Fibroblast of lung (primary cell): Measurements from ENCODE around the gene KCNG2. TPM values are rescaled to one million over a fixed set of nuclear protein-coding genes. Genes with fewer than 3 reads are reported as not detected.

Source experiments
- DNase-seq, 2 donors: peaks; one replicate each; pipeline versions ENCODE4 v3.0.0 to v3.0.0-alpha.2; 2010; ENCODE audit warnings: low read depth in 2 of 2
- H2AFZ ChIP-seq: 2 replicates; pipeline ENCODE4 v1.5.1; 2012; ENCODE audit warnings: low read length, control low read depth, inconsistent platforms
- H3K27ac ChIP-seq: 2 replicates; pipeline ENCODE4 v1.5.1; 2011; ENCODE audit warnings: low read length, control low read depth; ENCODE audit not compliant: insufficient read depth
- H3K27me3 ChIP-seq: 2 replicates; pipeline ENCODE4 v1.5.1; 2011; ENCODE audit warnings: mild to moderate bottlenecking, low read length; ENCODE audit not compliant: control insufficient read depth, insufficient read depth
- H3K36me3 ChIP-seq: 2 replicates; pipeline ENCODE4 v1.5.1; 2011; ENCODE audit warnings: low read length; ENCODE audit not compliant: control insufficient read depth, insufficient read depth
- H3K4me1 ChIP-seq: 2 replicates; pipeline ENCODE4 v1.5.1; 2011; ENCODE audit warnings: low read length; ENCODE audit not compliant: control insufficient read depth, insufficient read depth; ENCODE audit errors: extremely low read depth
- H3K4me2 ChIP-seq: 2 replicates; pipeline ENCODE4 v1.5.1; 2011; ENCODE audit warnings: low read length, control low read depth; ENCODE audit not compliant: insufficient read depth; ENCODE audit errors: extremely low read depth
- H3K4me3 ChIP-seq, 4 experiments: fragments of 200-600 bp in 1 of 4; sonication (generic) in 1 of 4; replicated peaks in 1 of 4; 2 replicates each; pipeline ENCODE4 v1.5.1; 2011 to 2016; ENCODE audit warnings: low read length in 4 of 4, low read depth in 3 of 4, mild to moderate bottlenecking in 3 of 4, control low read depth in 2 of 4, inconsistent platforms in 1 of 4, mixed read lengths in 1 of 4; ENCODE audit not compliant: insufficient read depth in 1 of 4; ENCODE audit errors: control extremely low read depth in 1 of 4
- H3K79me2 ChIP-seq: 2 replicates; pipeline ENCODE4 v1.5.1; 2012; ENCODE audit warnings: mild to moderate bottlenecking, low read length, inconsistent platforms; ENCODE audit not compliant: control insufficient read depth, insufficient read depth
- H3K9ac ChIP-seq: 2 replicates; pipeline ENCODE4 v1.5.1; 2011; ENCODE audit warnings: mild to moderate bottlenecking, low read length, control low read depth; ENCODE audit not compliant: insufficient read depth
- H3K9me3 ChIP-seq: 2 replicates; pipeline ENCODE4 v1.5.1; 2012; ENCODE audit warnings: low read depth, low read length; ENCODE audit not compliant: control insufficient read depth, insufficient read depth
- H4K20me1 ChIP-seq: 2 replicates; pipeline ENCODE4 v1.5.1; 2011; ENCODE audit warnings: low read length; ENCODE audit not compliant: control insufficient read depth, insufficient read depth; ENCODE audit errors: extremely low read depth
- CTCF ChIP-seq, 2 donors: IDR thresholded peaks in 1 of 2; conservative IDR thresholded peaks in 1 of 2; 1 replicate in 1 of 2; 2 replicates in 1 of 2; pipeline ENCODE4 v1.5.1; 2011 to 2012; ENCODE audit warnings: low read length in 2 of 2, control low read depth in 1 of 2, inconsistent platforms in 1 of 2, low read depth in 1 of 2, mild to moderate bottlenecking in 1 of 2
- EZH2 ChIP-seq: IDR thresholded peaks from 2 replicates; pipeline ENCODE4 v1.5.1; 2012; ENCODE audit warnings: low read length, control low read depth, mild to moderate bottlenecking; ENCODE audit errors: missing control alignments
- polyA plus RNA-seq, 2 donors: library from polyadenylated mRNA; depleted of rRNA in 1 of 2; stranded (reverse) in 1 of 2; unstranded in 1 of 2; fragments of >200 nt; gene quantifications; 2 replicates each; pipeline ENCODE4 v1.2.1, GENCODE V29; 2011 to 2012; ENCODE audit warnings: missing spikeins in 1 of 2
- total RNA-seq: library from RNA; depleted of rRNA; stranded (reverse); fragments of >200 nt; gene quantifications from 2 replicates; pipeline ENCODE4 v1.2.1, GENCODE V29; 2014

KCNG2 gene
- total and polyA plus RNA-seq, 2 donors (not counting 1 experiment from before 2014, with no cell fraction given): 0.42 to 10.1 TPM

GRCh38 chr18:79932907-79933306 lies 135.2 kb downstream of the KCNG2 start:
- no peak for DNase-seq
- Histone ChIP-seq H2AFZ (no peak overlapping the region), H3K9ac (no peak overlapping the region), H3K4me1 (peaks cover 5% of the 10 kb centered on the region), H3K27ac (no peak overlapping the region), H3K27me3 (no peaks in the 10 kb centered on the region), H4K20me1 (no peaks in the 10 kb centered on the region), H3K4me3 (no peak overlapping the region), H3K36me3 (peaks cover under 1% of the 10 kb centered on the region), H3K4me2 (no peak overlapping the region), H3K79me2 (peaks cover 20% of the 10 kb centered on the region), H3K9me3 (no peaks in the 10 kb centered on the region)
- no peak for TF ChIP-seq EZH2
- TF ChIP-seq CTCF (conservative IDR thresholded peaks at IDR 0.05 in 1 of 2, IDR thresholded peaks at IDR 0.05 in 1 of 2; ENCODE audit: low read depth in 1 of 2, low read length in 2 of 2): no peak

GRCh38 chr18:79933765-79934164 lies 136.0 kb downstream of the KCNG2 start:
- Histone ChIP-seq H3K27ac (no peak overlapping the region), H3K4me1 (peaks cover 5% of the 10 kb centered on the region), H4K20me1 (no peaks in the 10 kb centered on the region), H2AFZ (no peak overlapping the region), H3K9ac (no peak overlapping the region), H3K27me3 (no peaks in the 10 kb centered on the region), H3K4me3 (no peak overlapping the region), H3K4me2 (no peak overlapping the region), H3K79me2 (peaks cover 20% of the 10 kb centered on the region), H3K36me3 (no peaks in the 10 kb centered on the region), H3K9me3 (no peaks in the 10 kb centered on the region)
- TF ChIP-seq CTCF (conservative IDR thresholded peaks at IDR 0.05 in 1 of 2, IDR thresholded peaks at IDR 0.05 in 1 of 2; ENCODE audit: low read depth in 1 of 2, low read length in 2 of 2) (peak in 1 of 2 donors; percentile 33), EZH2 (no peak)
- DNase-seq: peak in 1 of 2 donors; percentile 28

- DNase-seq: no peak
- H3K4me1 ChIP-seq: peaks cover 5% of the 10 kb centered on the region
- no peaks in the 10 kb centered on the region for H3K9me3 ChIP-seq
- H3K79me2 ChIP-seq: peaks cover 21% of the 10 kb centered on the region
- no peaks in the 10 kb centered on the region for H3K36me3 ChIP-seq
- TF ChIP-seq EZH2: no peak
- no peak for TF ChIP-seq CTCF (conservative IDR thresholded peaks at IDR 0.05 in 1 of 2, IDR thresholded peaks at IDR 0.05 in 1 of 2; ENCODE audit: low read depth in 1 of 2, low read length in 2 of 2)
- no peak overlapping the region for H3K4me2 ChIP-seq
- H4K20me1 ChIP-seq: no peaks in the 10 kb centered on the region
- H3K4me3 ChIP-seq: no peak overlapping the region
- no peaks in the 10 kb centered on the region for H3K27me3 ChIP-seq
- no peak overlapping the region for H3K27ac ChIP-seq
- H2AFZ ChIP-seq: no peak overlapping the region
- no peak overlapping the region for H3K9ac ChIP-seq
These were observed 136.8 kb downstream of the KCNG2 start for GRCh38 chr18:79934311-79935097.
